Fibroblast of the conjunctiva (primary cell): Measurements from ENCODE around the gene GPR32.
A peak's percentile ranks its signal among the peaks of the same experiment; 100 is the strongest.
"Not testable (repeated sequence)": the region's sequence is repeated elsewhere in the genome, so short reads cannot be mapped to it uniquely, and the experiment has no call there.

ENCODE experiments used
- DNase-seq: peaks from one replicate; pipeline ENCODE4 v3.0.0-alpha.2; 2010; ENCODE audit warnings: low read depth

The GPR32 gene

GRCh38 chr19:50770164-50770563 is at the start of gene GPR32:
Gene GPR32 (plus strand): TSS chr19:50770464. CDS start chr19:50770601, 137 bp downstream.
- DNase-seq, result not testable (repeated sequence)

- DNase-seq, result no peak
Observed at GRCh38 chr19:50720921-50721381, 49.3 kb upstream of the GPR32 start.

GRCh38 chr19:50721441-50722137 is 48.7 kb upstream of the GPR32 start:
- no peak for DNase-seq

- no peak for DNase-seq
Observed at GRCh38 chr19:50722201-50723013, 47.9 kb upstream of the GPR32 start.

GRCh38 chr19:50723069-50723468 is 47.2 kb upstream of the GPR32 start, which contains the start of gene CLEC11A:
Gene CLEC11A (plus strand): TSS chr19:50723364. CDS start chr19:50723526, 162 bp downstream.
- DNase-seq, result peak; percentile 24

- DNase-seq, result no peak
Observed at GRCh38 chr19:50723735-50724521, 46.3 kb upstream of the GPR32 start.

- peak; percentile 99 for DNase-seq
Observed at GRCh38 chr19:50724522-50725217, 45.6 kb upstream of the GPR32 start.

GRCh38 chr19:50725218-50725910 is 44.9 kb upstream of the GPR32 start:
- DNase-seq, result no peak

- DNase-seq, result no peak
Observed at GRCh38 chr19:50725911-50726230, 44.4 kb upstream of the GPR32 start.

GRCh38 chr19:50728084-50728737 is 42.1 kb upstream of the GPR32 start:
- peak; percentile 52 for DNase-seq

GRCh38 chr19:50729894-50730293 is 40.4 kb upstream of the GPR32 start:
- no peak for DNase-seq

GRCh38 chr19:50735869-50736268 is 34.4 kb upstream of the GPR32 start:
- no peak for DNase-seq

GRCh38 chr19:50736338-50736737 is 33.9 kb upstream of the GPR32 start:
- DNase-seq, result no peak

- DNase-seq, result no peak
Observed at GRCh38 chr19:50739132-50739913, 30.9 kb upstream of the GPR32 start.

- no peak for DNase-seq
Observed at GRCh38 chr19:50739914-50740426, 30.3 kb upstream of the GPR32 start.

- DNase-seq, result no peak
Observed at GRCh38 chr19:50741179-50741933, 28.9 kb upstream of the GPR32 start.

GRCh38 chr19:50743537-50743936 is 26.7 kb upstream of the GPR32 start:
- DNase-seq, result no peak

GRCh38 chr19:50745221-50745620 is 25.0 kb upstream of the GPR32 start:
- no peak for DNase-seq

- DNase-seq, result not testable (repeated sequence)
Observed at GRCh38 chr19:50747141-50747540, 23.1 kb upstream of the GPR32 start.
